GM18873 (cell line): ENCODE results near the gene ODAD4.
"Not testable (repeated sequence)": the region's sequence is repeated elsewhere in the genome, so short reads cannot be mapped to it uniquely, and the experiment has no call there.

Source experiments
- ATAC-seq: cut with Tn5 transposase; IDR thresholded peaks from one replicate; pipeline ENCODE4 v1.9.1; 2021; ENCODE audit warnings: mild to moderate bottlenecking, moderate library complexity, moderate number of reproducible peaks; ENCODE audit not compliant: unreplicated experiment, low FRiP score

Gene ODAD4

DNA sequence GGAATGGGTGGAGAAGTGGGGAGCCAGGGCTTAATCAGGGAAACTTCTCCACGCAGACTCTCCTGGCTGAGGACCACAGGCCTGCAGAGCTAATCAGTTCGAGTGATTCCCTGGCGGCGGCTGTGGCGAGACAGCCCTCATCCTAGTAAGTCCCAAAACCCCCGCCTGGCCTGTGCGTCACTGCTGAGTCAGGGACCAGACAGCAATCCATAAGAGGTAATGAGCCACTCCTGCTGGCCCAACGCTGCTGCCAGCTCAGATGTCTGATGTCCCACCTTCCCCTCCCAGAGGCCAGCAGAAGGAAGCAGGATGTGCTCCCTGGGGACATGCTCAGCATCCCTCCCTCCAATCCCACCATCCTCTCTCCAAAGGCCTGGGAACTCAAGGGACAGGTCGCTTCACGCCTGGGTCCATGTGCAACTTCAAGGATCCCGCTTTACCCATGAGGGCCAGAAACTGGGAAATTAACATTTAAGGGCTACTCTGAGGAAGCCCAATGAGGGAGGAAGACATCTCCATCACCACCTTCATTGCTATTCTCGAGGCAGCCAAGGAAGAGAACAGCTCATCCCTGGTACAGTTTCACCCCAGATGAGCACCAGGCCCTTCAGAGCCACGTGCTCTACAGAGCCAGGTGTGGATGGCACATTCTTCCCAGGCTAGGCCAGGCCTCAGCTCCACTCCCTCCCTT, 19.6 kb upstream of the ODAD4 start:
- no peak for ATAC-seq

DNA sequence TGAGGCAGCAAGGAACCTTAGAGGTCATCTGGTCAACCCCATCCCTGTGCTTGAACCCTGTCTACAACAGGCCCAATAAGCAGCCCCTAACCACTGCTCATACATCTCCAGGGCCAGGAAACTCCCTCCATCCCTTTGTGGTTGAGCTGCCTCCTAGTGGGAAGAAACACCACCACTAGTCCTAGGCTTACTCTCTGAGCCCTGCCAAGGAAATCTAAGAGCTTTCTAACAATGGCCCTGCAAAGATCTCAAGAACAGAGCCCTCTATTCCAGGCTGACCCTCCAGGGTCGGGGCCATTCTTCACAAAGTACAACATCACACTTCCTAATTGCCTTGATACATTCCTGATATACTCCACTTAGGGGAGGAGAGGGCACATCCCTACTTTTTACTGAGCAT, 17.5 kb upstream of the ODAD4 start:
- ATAC-seq: no peak

DNA sequence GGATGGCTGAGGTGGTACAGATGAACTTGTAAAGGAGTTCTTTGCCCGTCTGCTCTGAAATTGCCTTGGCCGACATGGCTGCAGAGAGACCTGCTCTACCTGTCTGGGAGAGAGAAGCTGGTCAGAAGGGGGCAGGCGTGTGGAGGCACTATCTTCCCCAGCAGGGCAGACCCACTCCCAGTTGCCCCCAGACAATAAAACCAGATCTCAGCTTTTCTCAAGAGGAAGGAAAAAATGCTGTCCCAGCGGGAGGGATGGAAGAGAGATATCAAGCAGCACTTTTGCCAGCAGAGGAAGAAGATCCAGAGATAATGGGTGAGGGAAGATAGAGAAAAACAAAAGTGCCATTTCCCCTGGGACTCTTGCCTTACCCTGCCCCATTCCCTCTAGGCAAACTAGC, 16.6 kb upstream of the ODAD4 start:
- ATAC-seq: no peak

DNA sequence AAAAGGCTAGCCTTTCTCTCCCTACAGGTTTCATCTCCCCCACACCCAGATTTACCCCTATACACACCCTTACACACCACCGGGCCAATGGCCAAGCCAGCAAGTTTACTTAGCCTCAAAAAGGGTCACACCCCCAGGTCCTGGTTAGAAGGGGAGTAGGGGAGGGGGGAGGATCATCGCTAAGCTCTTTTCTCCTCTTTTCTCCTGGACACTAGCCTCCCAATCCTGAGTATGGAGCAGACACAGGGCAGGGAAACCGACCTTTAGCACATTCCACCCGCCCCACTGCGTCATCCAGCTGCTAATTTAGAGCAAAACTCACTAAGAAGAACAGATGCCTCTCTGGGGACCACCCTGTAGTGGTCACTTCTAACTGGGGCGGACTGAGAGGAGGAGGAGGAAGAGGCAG, 16.1 kb upstream of the ODAD4 start:
- no peak for ATAC-seq

DNA sequence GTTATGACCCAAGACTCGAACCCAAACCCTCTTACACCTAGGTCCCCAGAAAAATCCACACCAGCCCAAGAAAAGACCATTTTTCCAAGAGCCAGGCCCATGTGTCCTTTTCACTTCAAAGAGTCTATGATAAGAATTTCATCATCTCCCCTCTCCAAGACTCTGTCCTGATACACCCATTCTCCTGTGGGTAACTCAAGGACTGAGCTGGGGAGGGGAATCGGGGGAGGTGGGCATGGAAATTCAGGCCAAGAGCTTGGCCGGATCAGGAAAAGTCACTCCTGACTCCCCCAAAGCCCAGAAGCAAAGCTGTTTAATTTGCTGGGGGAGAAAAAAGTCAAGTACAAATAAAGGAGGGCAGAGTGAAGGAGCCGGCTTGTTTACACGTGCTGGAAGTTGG, 15.4 kb upstream of the ODAD4 start:
- ATAC-seq: no peak

DNA sequence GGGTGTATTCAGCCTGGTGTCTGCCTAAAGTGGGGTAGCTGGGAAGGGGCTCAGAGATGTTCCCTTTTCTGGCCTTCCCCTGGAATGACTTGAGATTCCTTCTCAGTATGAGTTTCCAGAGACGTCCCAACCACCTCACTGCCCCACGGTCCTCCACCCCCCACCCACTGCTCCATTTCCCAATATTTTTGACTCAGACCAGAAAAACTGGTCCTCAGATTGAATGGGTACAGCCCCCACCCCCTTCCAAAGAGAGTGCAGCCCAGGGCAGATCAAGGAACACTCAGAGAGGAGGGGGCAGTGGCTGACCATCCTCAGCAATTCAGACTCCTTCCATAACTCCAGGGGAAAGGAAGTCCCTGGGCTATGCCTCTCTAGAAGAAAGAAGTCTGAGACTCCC, 14.9 kb upstream of the ODAD4 start:
- ATAC-seq: no peak

DNA sequence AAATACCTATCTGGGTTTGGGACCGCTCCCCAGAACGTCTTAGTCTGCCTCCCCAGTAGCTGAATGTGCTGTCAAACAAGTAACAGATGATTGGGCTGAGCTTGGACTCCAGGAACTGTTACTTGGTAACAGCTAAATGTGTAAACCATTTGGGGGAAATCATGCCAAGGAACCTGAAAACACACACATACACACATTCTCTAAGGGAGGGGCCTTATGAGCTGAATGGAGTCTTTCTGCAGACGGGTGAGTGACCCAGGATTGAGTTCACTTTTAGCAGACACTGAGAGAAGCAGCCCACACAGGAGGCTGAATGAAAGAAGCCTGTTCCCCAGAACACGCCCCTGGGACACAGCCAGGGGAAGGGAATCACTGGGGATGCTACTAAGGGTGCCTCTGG, 13.2 kb upstream of the ODAD4 start:
- no peak for ATAC-seq

DNA sequence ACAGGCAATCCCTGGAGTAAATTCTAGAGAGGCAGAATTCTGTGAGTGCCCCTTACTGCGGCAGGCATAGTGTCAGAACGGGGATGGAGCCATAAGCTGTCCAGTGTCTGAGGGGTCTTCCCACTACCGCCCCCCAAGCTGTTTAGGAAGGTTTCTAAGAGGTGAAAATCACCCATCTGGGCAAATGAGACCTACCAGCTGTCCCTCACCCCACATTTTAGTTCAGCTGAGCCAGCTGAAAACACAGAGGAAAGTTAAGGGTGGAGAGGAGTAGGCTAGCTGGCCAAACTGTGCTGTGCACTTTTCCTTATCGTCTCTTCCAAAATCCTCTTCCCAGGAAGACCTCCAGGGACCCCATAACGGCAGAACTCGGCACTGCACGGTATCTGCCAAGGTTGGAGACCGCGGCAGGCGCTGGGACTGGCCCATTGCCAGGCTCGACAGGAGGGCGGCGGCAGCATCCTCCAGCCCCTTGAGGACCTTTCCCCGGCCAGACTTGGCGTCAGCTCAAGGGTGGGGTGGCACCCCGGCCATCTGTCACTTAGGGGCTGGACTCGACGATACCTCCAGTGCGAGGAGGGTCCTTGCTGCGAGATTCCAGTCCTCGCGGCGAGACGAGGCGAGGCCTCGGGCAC, 12.6 kb upstream of the ODAD4 start:
- ATAC-seq: no peak

DNA sequence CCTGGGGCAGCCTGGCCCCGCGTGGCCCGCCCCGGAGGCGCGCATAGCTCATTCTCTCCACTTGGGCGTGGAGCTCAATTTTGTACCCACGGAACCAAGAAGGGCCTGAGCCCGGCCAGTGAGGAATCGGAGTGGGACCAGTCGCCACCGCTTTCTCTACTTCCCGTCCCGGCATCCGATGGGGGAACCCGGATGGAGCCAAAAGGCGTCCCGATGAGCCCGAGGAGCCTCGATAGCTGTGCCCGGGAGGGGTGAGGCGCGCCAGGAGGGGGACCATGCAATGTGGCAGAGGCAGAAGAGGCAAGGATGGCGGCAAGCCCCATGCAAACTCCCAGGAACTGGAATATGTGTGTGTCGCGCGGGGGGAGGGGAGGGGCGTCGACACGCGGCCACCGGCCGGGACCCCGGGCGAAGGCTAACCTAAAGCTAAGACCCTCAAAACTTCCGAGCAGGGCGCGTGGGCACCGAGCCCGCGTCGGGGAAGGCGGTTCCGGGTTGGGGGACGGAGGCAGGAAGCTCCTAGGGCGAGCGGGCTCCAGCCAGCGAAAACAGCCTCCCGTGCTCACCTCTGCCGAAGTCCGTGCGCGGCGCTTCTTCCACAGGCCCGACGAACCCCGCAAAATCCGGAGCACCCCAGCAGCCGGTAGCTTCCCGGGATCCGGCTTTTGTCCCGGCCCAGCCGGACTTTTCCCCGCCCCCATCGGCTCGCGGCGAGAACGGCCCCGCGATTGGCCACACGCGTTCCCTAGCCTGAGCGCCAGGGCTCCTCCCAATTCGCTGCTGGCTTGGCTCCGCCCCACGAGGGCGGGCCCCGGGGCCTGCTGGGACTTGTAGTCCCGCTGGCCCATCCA, 11.9 kb upstream of the ODAD4 start, which contains the start of gene ACLY:
Gene ACLY, minus strand, starts transcription at position 638 of the 851 bp plus-strand sequence. CDS start 5,078 bp downstream, outside the sequence.
- peak; percentile 74 for ATAC-seq

DNA sequence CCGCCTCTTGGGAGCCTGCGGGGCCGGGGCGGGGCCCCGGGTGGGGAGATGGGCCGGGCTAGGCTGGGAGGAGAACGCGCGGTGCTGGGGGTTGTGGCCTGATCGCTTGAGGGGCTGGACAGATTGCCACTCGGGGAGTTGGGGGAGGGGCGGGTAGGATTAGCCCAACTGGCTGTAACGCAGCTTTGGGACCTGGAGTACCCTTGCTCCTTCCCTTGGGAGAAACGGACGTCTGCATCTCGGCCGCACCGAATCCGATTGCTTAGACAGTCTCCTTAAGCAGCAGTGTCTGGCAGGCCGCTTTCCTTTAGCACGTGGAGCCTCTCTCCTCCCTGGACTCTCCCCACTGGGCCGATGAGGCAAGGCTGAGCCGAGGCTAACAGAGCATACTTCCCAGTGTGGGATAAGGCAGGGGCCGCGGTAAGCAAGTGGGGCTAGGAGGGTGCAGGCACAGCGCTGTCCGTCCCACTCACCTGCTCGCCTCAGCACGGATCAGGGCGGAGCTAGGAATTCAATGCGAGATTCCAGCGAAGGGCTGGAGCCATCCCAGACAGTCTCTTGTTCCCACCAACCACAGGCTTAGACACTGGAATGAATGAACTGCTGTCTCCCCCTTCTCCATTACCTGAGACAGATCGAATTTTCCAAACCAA, 11.1 kb upstream of the ODAD4 start:
- no peak for ATAC-seq

DNA sequence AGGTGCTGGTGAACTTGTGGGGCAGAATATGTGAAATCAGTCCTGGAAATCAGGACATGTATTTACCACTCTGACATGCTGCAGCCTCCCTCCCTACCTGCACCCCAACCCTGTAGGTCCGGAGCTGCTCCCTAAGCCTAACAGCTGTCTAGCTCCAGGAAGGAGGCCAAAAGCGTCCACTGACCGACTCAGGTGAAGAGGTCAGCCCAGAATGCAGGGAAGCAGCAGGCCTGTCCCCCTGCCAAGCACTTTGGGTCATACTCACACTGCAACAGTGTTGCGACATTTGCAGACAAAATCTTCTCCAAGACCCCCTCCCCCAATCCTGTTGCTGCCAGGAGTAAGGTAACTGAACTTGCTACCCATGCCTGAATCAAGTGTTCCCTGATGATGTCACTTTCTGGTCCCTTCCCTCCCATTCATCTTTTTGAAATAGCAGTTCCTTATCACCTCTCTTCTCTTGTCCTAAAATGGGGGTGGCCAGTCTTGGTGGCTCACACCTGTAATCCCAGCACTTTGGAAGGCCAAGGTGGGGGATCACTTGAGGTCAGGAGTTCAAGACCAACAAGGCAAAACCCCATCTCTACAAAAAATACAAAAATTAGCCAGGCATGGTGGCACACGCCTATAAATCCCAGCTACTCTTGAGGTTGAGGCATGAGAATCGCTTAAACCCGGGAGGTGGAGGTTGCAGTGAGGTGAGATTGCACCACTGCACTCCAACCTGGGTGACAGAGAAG, 10.4 kb upstream of the ODAD4 start:
- ATAC-seq: no peak

DNA sequence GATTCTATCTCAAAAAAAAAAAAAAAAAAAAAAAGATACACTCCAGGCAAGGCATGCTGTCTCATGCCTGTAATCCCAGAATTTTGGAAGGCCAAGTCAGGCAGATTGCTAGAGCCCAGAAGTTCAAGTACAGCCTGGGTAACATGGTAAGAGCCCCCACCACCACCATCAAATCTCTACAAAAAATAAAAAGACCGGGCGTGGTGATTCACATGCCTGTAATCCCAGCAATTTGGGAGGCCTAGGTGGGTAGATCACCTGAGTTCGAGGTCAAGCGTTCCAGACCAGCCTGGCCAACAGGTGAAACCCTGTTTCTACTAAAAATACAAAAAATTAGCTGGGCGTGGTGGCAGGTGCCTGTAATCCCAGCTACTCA, 9.8 kb upstream of the ODAD4 start:
- no peak for ATAC-seq

DNA sequence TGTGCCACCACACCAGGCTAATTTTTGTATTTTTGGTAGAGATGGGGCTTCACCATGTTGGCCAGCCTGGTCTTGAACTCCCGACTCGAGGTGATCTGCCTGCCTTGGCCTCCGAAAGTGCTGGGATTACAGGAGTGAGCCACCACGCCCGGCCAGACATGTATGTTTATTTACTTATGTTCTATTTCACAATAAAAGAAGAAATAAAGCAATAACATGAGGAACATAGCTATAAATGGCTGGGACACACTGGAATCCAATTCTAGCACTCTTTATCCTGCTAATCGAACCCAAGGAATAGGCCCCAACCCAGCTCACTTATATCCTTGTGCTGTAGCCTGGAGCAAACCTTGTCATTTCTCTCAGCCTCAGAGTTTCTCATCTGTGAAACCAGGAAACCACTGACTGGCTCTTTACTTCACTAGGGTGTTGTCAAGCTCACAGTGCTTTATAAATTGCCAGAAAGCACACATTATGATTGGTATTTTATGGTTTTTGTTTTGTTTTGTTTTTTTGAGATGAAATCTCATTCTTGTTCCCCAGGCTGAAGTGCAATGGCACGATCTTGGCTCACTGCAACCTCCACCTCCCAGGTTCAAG, 4.3 kb upstream of the ODAD4 start:
- no peak for ATAC-seq

DNA sequence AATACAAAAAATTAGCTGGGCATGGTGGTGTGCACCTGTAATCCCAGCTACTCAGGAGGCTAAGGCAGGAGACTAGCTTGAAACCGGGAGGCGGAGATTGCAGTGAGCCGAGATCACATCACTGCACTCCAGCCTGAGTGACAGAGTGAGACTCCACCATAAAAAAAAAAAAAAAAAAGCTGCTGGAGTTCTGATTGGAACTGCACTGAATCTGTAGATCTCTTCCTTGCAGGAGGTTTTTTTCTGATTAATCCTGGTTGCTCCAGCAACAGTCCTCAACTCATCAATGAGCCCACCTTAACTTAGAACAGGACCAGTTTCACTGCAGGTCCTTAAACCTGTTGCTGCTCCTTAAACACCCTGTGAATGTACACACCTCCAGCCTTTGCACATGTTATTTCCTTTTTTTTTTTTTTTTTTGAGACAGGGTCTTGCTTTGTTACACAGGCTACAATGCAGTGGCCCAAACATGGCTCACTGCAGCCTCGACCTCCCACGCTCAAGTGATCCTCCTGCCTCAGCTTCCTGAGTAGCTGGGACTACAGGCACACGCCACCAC, 1.6 kb upstream of the ODAD4 start:
- no peak for ATAC-seq

DNA sequence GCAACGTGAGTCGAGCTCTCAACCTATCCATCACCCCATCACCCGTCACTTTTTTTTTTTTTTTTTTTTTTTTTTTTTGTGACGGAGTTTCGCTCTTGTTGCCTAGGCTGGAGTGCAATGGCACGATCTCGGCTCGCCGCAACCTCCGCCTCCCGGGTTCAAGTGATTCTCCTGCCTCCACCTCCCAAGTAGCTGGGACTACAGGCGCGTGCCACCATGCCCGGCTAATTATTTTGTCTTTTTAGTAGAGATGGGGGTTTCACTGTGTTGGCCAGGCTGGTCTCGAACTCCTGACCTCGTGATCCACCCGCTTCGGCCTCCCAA, 378 bp downstream of the ODAD4 start:
- peak; percentile 18 for ATAC-seq

DNA sequence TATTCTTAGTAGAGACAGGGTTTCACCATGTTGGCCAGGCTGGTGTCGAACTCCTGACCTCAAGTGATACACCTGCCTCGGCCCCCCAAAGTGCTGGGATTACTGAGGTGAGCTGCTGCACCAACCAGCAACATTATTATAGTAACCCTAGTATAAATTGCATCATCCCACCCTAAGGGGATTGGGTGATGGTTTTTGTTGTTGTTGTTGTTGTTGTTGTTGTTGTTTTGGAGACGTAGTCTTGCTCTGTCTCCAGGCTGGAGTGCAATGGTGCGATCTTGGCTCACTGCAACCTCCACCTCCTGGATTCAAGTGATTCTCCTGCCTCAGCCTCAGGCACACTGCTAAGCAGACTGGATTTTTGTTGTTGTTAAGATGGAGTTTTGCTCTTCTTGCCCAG, 1.3 kb downstream of the ODAD4 start:
- ATAC-seq: not testable (repeated sequence)

DNA sequence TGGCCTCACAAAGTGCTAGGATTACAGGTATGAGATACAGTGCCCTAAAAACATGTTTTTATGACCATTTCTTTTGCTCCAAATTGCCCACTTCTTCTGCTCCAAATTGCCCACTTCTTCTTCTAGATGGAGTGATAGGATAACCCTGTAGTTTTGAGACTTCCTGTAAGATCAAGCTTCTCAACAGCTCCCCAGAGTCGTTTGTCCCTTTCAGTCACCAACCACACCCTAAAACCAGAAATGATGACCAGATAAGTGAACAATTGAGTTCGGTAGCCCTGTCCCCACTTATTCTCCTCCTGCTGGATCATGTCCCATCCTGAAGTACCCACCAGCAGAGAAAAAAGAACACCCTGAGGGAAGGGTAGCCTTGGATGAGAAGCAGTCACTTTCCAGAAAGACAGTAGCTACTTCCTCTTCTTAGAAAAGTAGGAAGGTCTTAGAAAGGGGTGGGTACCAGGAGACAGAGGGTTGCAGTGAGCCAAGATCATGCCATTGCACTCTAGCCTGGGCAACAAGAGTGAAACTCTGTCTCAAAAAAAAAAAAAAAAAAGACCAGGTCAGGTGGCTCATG, 2.5 kb downstream of the ODAD4 start:
- ATAC-seq: no peak

DNA sequence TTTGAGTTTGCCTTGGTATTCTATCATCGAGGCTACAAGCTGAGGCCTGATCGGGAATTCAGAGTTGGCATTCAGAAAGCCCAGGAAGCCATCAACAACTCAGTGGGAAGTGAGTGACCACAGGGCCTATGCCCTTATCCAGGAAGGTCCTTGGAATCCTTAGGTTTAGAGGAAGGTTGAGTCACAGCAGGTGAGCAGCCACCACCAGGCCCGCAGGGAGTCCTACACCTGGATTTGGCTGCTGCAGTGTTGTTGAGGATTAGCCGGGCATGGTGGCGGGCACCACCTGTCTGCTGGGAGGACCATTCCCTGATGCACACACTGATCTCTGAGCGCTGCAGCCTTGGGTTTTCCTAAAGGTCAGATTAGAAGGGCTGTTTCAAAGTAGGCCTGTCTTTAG, 5.2 kb downstream of the ODAD4 start:
- no peak for ATAC-seq
